ENCODE data around the gene SLC18B1.

- TF ChIP-seq CTCF (conservative IDR thresholded peaks at IDR 0.05) (no peak), ZFX (IDR thresholded peaks at IDR 0.05) (no peak)
These were observed 13.9 kb upstream of the SLC18B1 start for GRCh38 chr6:132812255-132812732.

Data from C4-2B (cell line).